K562 (cell line): ENCODE data around the gene ATXN1. TPM values are rescaled to one million over a fixed set of nuclear protein-coding genes. Genes with fewer than 3 reads are reported as not detected.

ENCODE experiments used
- ATAC-seq: fragments of 200-7000 bp; cut with Tn5 transposase; 3 replicates; pipeline ENCODE4 v1.9.1; 2020; ENCODE audit warnings: moderate library complexity
- BruUV-seq: library from RNA; stranded (reverse); fragments of 400-500 nt; replicated peaks from 2 replicates; lab custom pipeline; 2021; lab: Mats Ljungman, UMichigan
- CTCF ChIA-PET: fragments of 300-600 bp; formaldehyde crosslinking; extraction: SDS; loops from one replicate; lab custom pipeline; 2021; ENCODE audit warnings: low intra/inter-chr PET ratio; lab: Yijun Ruan, JAX
- POLR2A ChIA-PET: fragments of 300-600, 350-650 bp; sonication (Branson Sonifier 250); formaldehyde crosslinking; extraction: SDS; loops from one replicate; lab custom pipeline; 2021; ENCODE audit warnings: antibody characterized with exemption, inconsistent platforms; lab: Yijun Ruan, JAX
- DNase-seq, 4 experiments: peaks; one replicate each; pipeline versions ENCODE4 v3.0.0 to v3.0.0-alpha.2; 2011 to 2018; ENCODE audit warnings: low spot score in 3 of 4, mixed read lengths in 3 of 4; ENCODE audit errors: extremely low read depth in 1 of 4
- FAIRE-seq: peaks from 2 replicates; lab custom pipeline; 2011; peaks lifted over from hg19 to GRCh38; lab: Jason Lieb, UNC
- H2AFZ ChIP-seq: 2 replicates; pipeline ENCODE4 v1.6.0; 2011; ENCODE audit warnings: low read depth, low read length, control low read depth, inconsistent platforms
- H3K27ac ChIP-seq: fragments of 200-600 bp; 3 replicates; pipeline ENCODE4 v1.8.0; 2011; ENCODE audit warnings: low read depth, mild to moderate bottlenecking, control low read depth, inconsistent platforms, low read length, moderate library complexity, mixed read lengths; ENCODE audit errors: extremely low read depth
- H3K27me3 ChIP-seq, 2 experiments: fragments of 300-600 bp in 1 of 2; 2 replicates in 1 of 2; 3 replicates in 1 of 2; pipeline versions ENCODE4 v1.6.0 to v1.8.0; 2011; ENCODE audit warnings: inconsistent platforms in 2 of 2, low read length in 2 of 2, mild to moderate bottlenecking in 1 of 2, mixed read lengths in 1 of 2, moderate library complexity in 1 of 2; ENCODE audit not compliant: control insufficient read depth in 2 of 2, insufficient read depth in 2 of 2
- H3K36me3 ChIP-seq: fragments of 300-600 bp; 3 replicates; pipeline ENCODE4 v1.8.0; 2011; ENCODE audit warnings: mild to moderate bottlenecking, low read length, inconsistent platforms; ENCODE audit not compliant: control insufficient read depth, insufficient read depth
- H3K4me1 ChIP-seq, 2 experiments: fragments of 200-600 bp in 1 of 2; replicated peaks in 1 of 2; 2 replicates in 1 of 2; 3 replicates in 1 of 2; pipeline versions ENCODE4 v1.5.1 to v1.8.0; 2011; ENCODE audit warnings: inconsistent platforms in 2 of 2, low read length in 2 of 2, mild to moderate bottlenecking in 1 of 2, mixed read lengths in 1 of 2, moderate library complexity in 1 of 2; ENCODE audit not compliant: control insufficient read depth in 2 of 2, insufficient read depth in 2 of 2
- H3K4me2 ChIP-seq: 2 replicates; pipeline ENCODE4 v1.6.1; 2011; ENCODE audit warnings: low read length, control low read depth, inconsistent platforms, mixed read lengths; ENCODE audit not compliant: insufficient read depth
- H3K4me3 ChIP-seq: fragments of 200-600 bp; sonication (generic), shearing (Covaris generic); 2 replicates; pipeline ENCODE4 v1.5.1; 2016; ENCODE audit warnings: control low read depth, inconsistent platforms
- H3K79me2 ChIP-seq: fragments of 200-600 bp; 3 replicates; pipeline ENCODE4 v1.8.0; 2011; ENCODE audit warnings: low read length, inconsistent platforms; ENCODE audit not compliant: control insufficient read depth, insufficient read depth
- H3K9ac ChIP-seq, 2 experiments: 2 replicates each; pipeline versions ENCODE4 v1.6.0 to v1.6.1; 2011; ENCODE audit warnings: low read depth in 2 of 2, low read length in 2 of 2, control low read depth in 1 of 2, inconsistent platforms in 1 of 2, mild to moderate bottlenecking in 1 of 2, mixed read lengths in 1 of 2; ENCODE audit not compliant: insufficient read depth in 1 of 2
- H3K9me1 ChIP-seq: one replicate; pipeline ENCODE4 v1.6.0; 2011; ENCODE audit warnings: inconsistent platforms, mild to moderate bottlenecking, low read length, moderate library complexity; ENCODE audit not compliant: control insufficient read depth, insufficient read depth
- H3K9me3 ChIP-seq: replicated peaks from 2 replicates; pipeline ENCODE4 v1.5.1; 2011; ENCODE audit warnings: low read depth, low read length, inconsistent platforms; ENCODE audit not compliant: control insufficient read depth, insufficient read depth
- H4K20me1 ChIP-seq: replicated peaks from 2 replicates; pipeline ENCODE4 v1.6.1; 2011; ENCODE audit warnings: low read length, inconsistent platforms, mixed read lengths; ENCODE audit not compliant: control insufficient read depth, insufficient read depth
- ADNP ChIP-seq: fragments of 200-800 bp; sonication (Bioruptor generic); IDR thresholded peaks from 2 replicates; pipeline ENCODE4 v1.6.1; 2016; ENCODE audit warnings: missing genetic modification characterization, missing compliant biosample characterization
- GABPB1 ChIP-seq: sonication (generic); formaldehyde crosslinking; IDR thresholded peaks from 2 replicates; pipeline ENCODE4 v1.8.0; 2022; ENCODE audit warnings: mild to moderate bottlenecking, missing genetic modification reagents
- JUN ChIP-seq, 2 experiments: sonication (generic) in 1 of 2; formaldehyde crosslinking in 1 of 2; IDR thresholded peaks; 2 replicates each; pipeline versions ENCODE4 v1.6.1 to v1.8.0; 2012 to 2022; ENCODE audit warnings: borderline replicate concordance in 2 of 2, mild to moderate bottlenecking in 2 of 2, improper control_type of control experiment in 1 of 2, low read depth in 1 of 2, low read length in 1 of 2, missing genetic modification reagents in 1 of 2
- MXI1 ChIP-seq: IDR thresholded peaks from 2 replicates; pipeline ENCODE4 v1.6.1; 2011; ENCODE audit warnings: low read depth, mild to moderate bottlenecking, improper control_type of control experiment, low read length
- RBM25 ChIP-seq: fragments of 200-400 bp; formaldehyde crosslinking; IDR thresholded peaks from 2 replicates; pipeline ENCODE4 v1.6.1; 2018; ENCODE audit warnings: low read length, low read depth, moderate library complexity; ENCODE audit not compliant: severe bottlenecking
- RHOXF2B ChIP-seq: fragments of 250-450 bp; sonication (Bioruptor Pico); conservative IDR thresholded peaks from 2 replicates; pipeline ENCODE4 v1.5.1; 2021
- ZNF785 ChIP-seq: fragments of 250-450 bp; sonication (Bioruptor Pico); IDR thresholded peaks from 2 replicates; pipeline ENCODE4 v1.4.0; 2020; ENCODE audit warnings: mild to moderate bottlenecking
- WGBS: fragments of 100-300 bp; shearing (Covaris generic); methylation state at CpG from one replicate; pipeline ENCODE4 v1.1.6; 2016; ENCODE audit warnings: low coverage, mixed read lengths; ENCODE audit not compliant: insufficient coverage; ENCODE audit errors: missing lambda C conversion rate; 5-methylcytosine and 5-hydroxymethylcytosine counted together
- in situ Hi-C: fragments of 300-500 bp; cut with MboI; formaldehyde crosslinking; loops from 4 replicates; pipeline ENCODE4 v1.15.0; 2018; ENCODE audit warnings: inconsistent platforms, mixed read lengths
- intact Hi-C: fragments of 100-400 bp; cut with micrococcal nuclease; formaldehyde crosslinking; loops from 2 replicates; pipeline ENCODE4 v1.14.2; 2022
- polyA plus RNA-seq, 8 experiments: library from polyadenylated mRNA; depleted of rRNA in 4 of 8; stranded (reverse) in 5 of 8; unstranded in 3 of 8; fragments of >200 nt; fragmentation: Nextera tagmentation in 2 of 8; fragmentation: Illumina TruSeq in 1 of 8; extraction: Ambion mirVana in 2 of 8; extraction: Trizol in 1 of 8; gene quantifications; 2 replicates each; pipeline versions ENCODE4 v1.2.1 to v1.2.3, GENCODE V29; 2011 to 2014; ENCODE audit warnings: inconsistent platforms in 1 of 8, missing spikeins in 1 of 8
- total RNA-seq, 7 experiments: library from RNA; depleted of rRNA in 6 of 7; stranded (reverse); fragments of >200 nt in 6 of 7; fragmentation: Illumina TruSeq in 2 of 7; extraction: Trizol in 2 of 7; gene quantifications; 2 replicates each; pipeline versions ENCODE4 v1.2.1 to v1.2.3, GENCODE V29; 2011 to 2021; ENCODE audit warnings: low replicate concordance in 1 of 7

The ATXN1 gene
- total and polyA plus RNA-seq, 9 of the 15 experiments (the other 6 are each of a cell fraction or from before 2014, with no cell fraction given) = under 0.01 to 1.2 (median 0.58) TPM

DNA sequence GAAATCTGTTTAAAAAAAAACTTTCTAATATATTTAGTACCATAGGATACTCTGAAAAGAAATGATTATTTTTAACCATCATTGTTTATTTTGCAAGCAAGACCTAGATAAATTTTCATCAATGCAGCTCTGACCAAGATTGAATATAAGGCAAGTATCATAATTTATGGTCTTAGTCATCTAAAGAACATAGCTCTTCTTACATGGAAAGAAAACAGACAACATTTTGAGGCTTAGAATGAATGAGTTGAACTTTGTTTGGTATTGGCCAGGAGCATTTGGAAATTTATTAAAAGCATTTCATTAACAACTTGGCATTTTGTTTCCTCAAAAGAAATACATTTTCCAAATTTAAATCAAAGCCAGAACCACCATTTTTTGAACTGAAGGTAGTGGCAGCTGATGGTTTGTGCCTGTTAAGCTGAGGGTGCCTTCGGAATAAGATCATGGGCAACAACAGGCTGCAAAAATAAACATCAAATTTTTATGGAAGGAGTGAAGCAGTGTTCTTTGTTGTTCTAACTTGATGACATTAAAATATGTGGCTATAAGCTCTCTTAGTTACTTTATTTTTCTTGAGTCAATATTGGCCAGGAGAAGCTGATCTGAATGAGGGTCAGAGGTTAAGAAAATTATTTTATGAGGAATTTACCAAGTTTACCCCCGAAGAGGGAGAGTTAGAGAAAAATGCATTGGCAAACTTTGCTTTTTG, 6.7 kb upstream of the ATXN1 start:
- Histone ChIP-seq H3K79me2 (no peaks in the 10 kb centered on the region), H3K36me3 (no peaks in the 10 kb centered on the region), H2AFZ (no peak overlapping the region), H3K27me3 (no peaks in the 10 kb centered on the region), H3K4me3 (no peak overlapping the region), H3K9ac (no peak overlapping the region)
- POLR2A ChIA-PET = interaction anchor here (0.8 to 1.1 kb wide), 2 partner anchors 11 to 151 kb away, joined by 3 to 4 read pairs; no protein-coding TSS in a partner anchor
- ATAC-seq = no peak
- WGBS = 19% methylated on average over 2 of the region's 2 CpGs
- in situ Hi-C loops = loop anchor here (5.0 kb wide), 1 partner anchor 436 kb away; no protein-coding TSS in a partner anchor
- no peak for TF ChIP-seq ADNP (tag)
- no peak for TF ChIP-seq GABPB1 (CRISPR knock-in tag)
- no peak for TF ChIP-seq MXI1
- TF ChIP-seq RHOXF2B = no peak
- no peak for TF ChIP-seq RBM25
- TF ChIP-seq JUN (IDR thresholded peaks at IDR 0.05; ENCODE audit: borderline replicate concordance, low read depth, low read length) = no peak
- no peak for TF ChIP-seq JUN (CRISPR knock-in tag; IDR thresholded peaks at IDR 0.05; ENCODE audit: borderline replicate concordance)
- TF ChIP-seq ZNF785 (CRISPR knock-in tag) = no peak
- TF ChIP-seq, all 486 proteins: peak for 0
- no peak for DNase-seq
- CTCF ChIA-PET = interaction anchor here (0.6 kb wide), 2 partner anchors 47 to 227 kb away, joined by 3 read pairs; no protein-coding TSS in a partner anchor
- no peaks in the 10 kb centered on the region for H3K9me3 ChIP-seq
- no peak for FAIRE-seq
- no TSS peak for BruUV-seq
- no peak overlapping the region for H3K4me2 ChIP-seq
- H3K9me1 ChIP-seq = no peaks in the 10 kb centered on the region
- intact Hi-C loops = loop anchor here (10.0 kb wide), 2 partner anchors 197 to 363 kb away; no protein-coding TSS in a partner anchor
- peaks cover 0 to 18% of the 10 kb centered on the region in 2 experiments; a peak in 2 of 5 replicates for H3K4me1 ChIP-seq
- H3K27ac ChIP-seq = no peak overlapping the region
- no peaks in the 10 kb centered on the region for H4K20me1 ChIP-seq
